DMS 273 (cell line): ENCODE results near the gene MECR.

Source experiments
- DNase-seq: peaks from one replicate; lab custom pipeline; 2025; ENCODE audit not compliant: unreplicated experiment; lab: John Stamatoyannopoulos, UW

The MECR gene

DNA sequence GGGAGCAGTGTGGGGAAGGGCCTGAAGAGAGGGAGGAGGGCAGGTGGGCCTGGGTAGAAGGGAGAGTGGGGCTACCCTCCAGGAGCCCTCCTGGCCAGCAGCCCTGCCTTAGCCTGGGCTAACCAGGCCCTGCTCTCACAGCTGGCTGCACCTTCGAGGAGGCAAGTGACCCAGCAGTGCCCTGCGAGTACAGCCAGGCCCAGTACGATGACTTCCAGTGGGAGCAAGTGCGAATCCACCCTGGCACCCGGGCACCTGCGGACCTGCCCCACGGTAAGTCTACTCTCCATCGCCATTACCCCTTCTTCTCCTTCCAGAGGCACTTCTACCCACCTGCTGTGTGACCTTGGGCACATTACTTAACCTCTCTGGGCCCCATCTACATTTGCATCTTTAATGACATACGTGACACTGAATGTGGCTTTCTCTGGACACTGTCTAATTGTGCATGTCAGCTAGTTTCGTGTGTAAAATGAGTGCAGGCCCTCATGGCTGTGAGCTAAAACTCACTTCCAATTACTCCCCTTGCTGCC is 24.5 kb upstream of the MECR start:
- DNase-seq = no peak

DNA sequence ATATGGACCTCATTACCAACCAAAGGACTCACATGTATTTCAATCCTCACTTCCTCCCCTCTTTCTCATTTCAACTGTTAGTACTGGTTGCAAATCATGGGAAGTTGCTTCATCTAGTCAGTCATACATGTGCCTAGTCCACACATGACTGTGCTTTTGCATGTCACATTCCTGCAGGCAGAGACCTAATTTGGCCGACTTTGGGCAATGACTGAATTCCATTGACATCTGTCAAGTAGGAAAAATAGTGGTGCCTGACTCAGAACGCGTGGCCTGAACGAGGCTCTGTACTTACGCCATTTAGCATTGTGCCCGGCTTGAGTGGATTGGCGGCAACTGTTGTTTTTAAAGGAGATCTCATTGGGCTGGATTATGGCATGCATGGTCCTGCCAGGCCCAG is 23.6 kb upstream of the MECR start:
- no peak for DNase-seq

DNA sequence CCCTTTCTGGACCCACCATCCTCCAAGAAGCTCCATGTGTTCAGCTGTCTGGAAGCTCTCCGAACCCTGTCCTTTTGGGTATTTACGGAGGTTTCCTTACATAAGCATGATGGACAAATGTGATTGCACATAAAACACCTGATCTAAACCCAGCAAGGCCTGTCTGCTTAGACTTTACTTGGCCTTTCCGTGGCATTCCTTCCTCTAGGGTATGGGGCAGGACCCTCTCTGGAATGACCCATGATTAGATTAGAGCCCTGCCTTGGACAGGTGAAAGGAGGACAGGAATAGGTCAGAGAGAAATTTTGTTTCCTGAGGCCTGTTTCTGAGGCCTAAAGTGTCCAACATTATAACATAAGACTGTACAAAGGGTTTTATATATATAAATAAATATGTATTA is 22.4 kb upstream of the MECR start:
- DNase-seq = no peak

DNA sequence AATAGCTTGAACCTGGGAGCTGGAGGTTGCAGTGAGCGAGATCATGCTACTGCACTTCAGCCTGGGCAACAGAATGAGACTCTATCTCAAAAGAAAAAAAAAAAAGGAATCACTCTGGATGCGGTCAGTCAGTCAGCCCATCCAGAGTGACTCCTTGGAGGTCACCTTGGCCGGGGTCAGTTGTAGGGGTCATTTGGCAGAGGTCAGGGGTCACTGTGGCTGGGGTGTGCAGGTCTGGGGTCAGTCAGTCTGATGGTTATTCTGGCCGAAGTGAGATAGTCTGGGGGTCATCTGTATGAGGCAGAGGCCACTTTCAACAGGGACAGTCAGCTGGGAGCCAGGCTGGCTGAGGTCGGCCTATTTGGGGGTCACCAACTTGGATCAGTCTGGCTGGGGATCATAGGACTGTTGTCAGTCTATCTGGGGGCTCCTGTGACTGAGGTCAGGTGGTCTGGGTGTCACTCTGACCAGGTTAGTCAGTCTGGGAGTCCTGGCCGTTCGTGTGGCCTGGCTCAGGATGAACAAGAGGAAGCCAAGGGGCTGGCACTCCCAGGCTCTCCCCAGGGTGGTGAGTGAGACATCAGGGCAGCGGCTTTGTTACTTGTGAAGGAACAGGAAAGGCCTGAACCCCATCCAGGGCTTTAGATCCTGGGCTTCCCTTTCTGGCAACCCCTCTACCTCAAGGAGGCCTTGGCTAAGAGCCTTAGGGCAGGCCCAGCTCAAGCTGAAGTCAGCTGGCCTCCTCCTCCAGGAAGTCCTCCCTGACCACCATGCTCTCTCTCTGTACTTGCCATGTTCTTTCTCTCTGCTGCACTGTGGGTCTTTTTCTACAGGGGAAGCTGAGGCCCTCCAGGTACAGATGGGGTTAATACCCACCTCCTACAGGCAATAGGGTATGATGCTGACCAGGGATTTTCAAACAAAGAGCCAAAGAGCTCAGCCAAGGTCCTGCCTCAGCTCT is 20.7 kb upstream of the MECR start:
- DNase-seq = no peak

DNA sequence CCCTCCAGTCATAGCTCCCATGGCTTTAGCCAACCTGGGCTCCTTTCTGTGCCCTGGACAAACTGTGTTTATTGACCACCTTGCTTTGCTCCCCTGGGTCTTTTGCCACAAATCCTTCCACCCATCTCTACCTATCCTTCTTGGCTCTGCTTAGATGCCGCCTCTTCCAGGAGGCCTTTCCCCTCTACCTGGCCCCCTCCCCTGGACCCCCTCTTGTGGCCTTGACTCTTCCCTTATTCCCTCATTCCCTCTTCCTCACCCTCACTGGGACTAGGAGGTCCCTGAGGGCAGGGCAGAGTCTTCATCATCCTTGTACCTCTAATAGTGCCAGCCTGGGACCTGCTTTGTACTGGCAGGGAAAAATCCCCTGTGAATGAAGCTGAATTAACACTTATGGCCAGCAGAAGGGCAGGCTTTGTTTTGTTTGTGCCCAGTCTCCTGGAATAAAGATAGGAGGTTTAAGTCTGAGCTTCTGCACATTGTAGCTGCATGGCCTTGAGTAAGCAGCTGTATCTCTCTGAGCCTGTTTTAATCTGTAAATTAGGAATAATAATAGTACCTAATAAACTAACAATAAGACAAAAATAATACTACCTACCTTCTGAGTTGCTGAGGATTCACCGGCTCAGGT is 19.3 kb upstream of the MECR start:
- DNase-seq = no peak

DNA sequence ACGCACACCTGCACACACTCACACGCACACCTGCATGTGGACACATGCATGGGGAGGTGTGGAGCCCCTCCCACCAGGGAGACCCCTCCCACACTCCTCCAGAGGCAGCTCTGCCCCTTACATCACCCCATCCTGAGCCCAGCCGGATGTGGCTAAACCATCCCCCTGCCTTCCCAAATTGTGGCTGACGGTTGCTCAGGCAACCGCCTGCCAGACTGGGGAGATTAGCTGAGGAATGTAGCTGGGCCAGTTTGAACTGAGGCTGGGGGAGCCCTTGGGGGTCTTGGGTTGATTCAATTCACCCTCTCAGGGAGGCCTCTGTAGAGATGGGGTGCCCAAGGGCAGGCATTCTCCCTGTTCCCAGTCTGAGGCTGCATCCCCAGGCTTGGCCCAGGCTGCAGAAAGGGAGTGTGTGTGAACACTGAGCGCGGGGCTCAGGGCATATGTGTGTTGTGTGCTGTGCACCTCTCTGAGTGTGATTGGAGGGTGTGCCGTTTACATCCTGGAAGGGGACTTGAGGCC is 18.5 kb upstream of the MECR start:
- DNase-seq = peak; percentile 42

DNA sequence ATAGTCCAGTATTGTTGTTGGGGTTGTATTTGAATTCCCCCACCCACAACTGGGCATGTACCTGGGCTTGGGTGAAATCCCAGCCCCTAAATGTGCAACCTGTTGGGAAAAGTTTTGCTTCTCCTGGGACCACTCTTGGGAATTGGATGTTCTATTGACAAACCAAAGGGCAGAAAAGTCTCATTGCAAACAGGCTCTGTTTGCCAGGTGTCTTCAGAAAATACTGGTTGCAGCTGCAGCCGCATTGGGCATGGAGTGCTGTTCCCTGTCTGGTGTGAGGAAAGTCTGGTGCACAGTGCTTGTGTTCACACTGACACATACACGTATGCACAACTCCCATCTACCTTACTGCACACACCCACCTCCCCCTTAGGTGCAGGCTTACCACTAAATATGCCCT is 17.7 kb upstream of the MECR start:
- DNase-seq = no peak

DNA sequence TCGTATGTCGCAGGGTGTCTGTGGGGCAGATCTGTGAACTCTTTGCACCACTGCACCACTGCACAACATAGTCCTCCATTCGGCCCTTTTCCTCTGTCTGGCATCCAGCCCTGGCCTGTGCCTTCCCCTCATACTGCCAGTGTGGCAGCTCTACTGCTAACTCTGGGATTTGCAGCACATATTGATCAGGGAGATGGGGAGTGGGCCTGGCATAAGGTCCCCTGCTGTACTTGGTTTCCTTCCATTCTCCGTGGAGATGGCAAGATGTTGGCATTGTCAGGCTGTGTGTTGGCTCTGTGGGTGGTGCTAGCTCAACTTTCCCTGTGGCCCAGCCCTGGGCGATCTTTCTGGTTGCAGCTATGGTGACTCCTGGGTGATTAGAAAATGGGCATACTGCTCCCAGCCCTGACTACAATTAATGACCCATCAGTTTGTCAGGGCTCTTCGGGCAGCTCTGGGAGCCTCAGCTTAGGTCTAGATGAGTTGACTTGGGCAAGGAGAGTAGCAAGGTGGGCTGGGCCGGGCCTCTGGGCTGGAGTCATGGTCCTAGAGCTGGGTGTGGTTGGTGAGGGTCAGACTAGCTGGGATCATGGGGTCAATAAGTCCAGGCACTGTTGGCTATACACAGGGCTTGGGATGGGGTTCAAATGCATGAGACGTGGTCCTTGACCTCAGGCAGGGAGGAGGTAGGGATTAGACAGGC is 17.0 kb upstream of the MECR start:
- DNase-seq = no peak

DNA sequence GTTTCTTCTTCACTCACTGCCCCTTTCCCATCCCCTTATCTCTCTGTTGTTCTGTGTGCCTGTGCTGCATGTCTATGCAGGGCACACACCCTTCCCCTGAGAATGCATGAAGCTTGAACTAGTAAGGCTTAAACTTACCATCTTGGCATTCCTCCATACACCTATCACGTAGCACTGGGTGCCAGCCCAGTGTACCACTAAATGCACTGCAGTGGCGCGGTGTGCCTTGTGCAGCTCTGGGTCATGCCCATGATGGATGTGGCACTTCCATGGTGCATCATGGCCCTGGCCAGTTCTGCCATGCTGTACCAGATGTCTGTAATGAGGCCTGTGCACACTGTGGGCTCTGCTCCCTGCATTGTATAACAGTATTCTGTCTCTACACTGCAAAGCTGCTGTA is 16.3 kb upstream of the MECR start:
- no peak for DNase-seq

DNA sequence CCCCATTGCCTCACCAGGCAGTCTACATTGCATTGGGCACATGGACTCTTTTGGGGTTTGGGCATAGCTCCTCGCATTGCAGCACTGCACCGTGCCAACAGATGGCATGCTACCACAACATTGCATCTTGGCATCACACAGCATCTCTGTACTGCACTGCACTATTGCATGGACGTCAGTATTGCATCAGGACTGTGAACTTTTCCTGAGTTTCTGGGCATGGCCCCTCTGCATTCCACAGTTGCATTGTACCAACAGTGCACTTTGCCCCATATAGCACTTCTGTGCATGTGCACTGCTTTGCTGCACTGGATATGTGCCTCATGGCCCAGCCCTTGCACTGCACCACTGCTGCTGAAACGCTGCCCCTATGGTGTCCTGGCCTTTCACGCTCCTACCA is 15.1 kb upstream of the MECR start:
- DNase-seq = peak; percentile 58

DNA sequence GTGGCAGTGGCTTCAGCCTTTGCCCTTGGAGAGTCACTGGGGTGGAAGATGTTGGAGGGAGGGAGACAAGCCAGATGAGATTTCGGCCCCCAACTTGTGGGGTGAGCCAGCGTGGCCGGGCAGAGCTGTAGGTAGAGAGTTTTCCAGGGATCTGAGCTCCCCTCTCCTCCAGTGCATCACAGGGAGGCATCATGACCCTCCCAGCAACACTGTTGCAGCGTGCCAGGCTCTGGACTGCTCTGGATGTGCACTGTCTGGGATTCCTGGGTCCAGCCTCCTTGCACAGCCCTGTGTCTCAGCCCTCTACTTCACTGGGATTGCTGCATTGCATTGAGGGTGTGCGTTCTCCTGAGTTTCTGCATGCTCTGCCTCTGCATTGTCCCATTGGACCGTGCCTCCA is 14.5 kb upstream of the MECR start:
- no peak for DNase-seq

DNA sequence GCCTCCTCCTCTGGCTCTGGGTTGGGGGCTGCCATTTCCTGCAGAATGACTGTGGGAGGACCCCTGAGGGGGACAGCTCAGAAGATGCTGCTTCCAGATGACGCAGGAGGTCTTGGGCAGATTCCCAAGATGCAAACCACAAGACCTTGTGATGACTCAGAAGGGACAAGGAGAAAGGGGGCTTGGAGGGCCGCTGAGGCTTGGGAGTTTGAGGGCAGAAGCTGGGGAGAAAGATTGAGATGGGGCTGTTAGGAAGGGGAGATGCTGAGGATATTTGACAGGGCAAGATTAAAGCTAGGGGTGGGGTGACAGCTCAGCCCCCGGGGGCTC is 13.1 kb upstream of the MECR start:
- no peak for DNase-seq

DNA sequence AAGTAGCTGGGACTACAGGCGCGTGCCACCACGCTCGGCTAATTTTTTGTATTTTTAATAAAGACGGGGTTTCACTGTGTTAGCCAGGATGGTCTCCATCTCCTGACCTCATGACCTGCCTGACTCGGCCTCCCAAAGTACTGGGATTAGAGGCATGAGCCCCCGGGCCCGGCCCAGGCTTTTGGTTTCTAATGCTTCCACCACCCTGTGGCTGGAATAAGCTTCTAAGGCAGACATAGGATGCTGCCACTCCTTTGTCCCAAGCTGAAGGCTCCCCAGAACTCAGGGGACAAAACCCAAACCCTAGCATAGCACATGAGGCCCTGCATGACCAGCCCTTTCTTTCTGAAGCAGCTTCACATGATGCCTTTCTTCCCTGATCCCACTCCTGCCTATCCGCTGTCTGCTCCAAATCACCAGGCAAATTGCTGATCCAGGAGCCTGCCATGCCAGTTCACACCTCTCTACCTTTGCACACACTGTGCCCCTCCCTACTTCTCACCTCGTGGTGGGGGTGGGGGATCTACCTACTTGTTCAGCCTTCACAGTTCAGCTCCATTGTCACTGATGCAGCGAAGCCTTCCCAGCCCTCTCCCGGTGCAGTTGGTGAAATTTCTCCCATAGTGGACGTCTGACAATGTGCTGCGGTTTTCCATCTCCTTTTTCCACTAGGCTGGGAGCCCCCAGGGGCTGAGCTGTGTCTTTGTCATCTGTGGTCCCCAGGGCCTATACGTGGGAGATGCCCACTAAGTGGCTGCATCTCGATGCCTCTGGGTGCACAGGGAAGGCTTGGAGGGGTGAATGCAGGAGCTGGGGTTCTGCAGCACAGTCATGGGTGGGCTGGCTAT is 12.5 kb upstream of the MECR start:
- DNase-seq = no peak

DNA sequence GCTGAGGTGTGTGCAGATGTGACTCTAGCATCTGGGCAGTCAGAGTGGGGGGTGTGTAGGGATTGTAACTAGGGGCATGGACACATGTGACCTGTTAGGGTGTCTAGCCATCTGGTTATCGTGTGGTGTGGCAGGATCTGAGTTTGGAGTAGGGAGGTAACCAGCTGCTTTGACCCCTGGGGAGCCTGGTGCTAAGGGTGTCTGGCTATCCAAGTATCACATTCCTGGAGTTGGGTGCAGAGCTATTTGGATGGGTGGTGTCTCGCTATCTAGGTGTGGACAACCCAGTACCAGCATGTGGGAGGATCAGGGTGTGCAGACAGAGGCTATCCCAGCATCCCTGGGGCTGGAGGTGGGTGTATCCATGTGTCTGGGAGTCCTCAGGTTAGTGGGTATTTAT is 10.3 kb upstream of the MECR start:
- peak; percentile 86 for DNase-seq

DNA sequence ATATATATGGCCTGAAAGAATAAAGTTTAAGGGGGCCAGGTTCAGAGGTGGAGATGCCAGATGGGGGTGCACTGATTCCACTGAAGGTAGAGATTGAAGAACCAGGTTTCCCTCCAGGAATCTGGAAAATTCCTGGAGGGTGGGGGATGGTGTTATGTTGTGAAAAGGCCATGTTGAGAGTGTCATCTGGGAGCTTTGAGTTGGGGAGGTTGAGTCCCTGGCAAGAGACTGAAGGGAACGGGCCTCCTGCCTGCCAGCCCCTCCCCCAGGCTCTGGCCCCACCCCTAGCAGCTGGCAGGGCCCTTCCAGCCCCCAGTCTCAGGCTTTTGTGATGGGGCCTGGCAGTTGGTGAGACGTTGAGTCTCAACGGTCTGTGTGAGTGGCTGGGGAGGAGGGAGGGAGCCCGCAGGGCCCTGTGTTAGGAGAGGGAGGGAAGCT is 9.7 kb upstream of the MECR start:
- peak; percentile 86 for DNase-seq

DNA sequence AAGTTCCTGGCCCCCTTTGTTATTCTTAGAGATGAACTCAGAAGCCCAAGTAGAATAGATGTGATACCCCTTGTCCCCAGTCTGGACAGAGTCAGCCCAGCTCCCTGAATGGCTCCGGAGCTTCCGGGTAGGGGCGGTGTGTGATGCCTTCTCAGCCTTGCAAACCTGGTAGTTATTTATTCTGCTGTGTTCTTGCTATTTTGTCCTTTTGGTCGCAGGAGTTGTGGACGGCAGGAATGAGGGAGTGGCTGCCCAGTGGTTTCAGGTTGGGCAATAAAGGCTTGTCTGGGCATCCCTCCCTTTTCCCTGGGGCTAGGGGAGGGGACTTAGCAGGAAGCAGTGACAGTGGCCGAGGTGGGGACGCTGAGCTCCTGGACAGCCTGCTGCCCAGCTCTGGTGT is 8.4 kb upstream of the MECR start:
- DNase-seq = no peak

DNA sequence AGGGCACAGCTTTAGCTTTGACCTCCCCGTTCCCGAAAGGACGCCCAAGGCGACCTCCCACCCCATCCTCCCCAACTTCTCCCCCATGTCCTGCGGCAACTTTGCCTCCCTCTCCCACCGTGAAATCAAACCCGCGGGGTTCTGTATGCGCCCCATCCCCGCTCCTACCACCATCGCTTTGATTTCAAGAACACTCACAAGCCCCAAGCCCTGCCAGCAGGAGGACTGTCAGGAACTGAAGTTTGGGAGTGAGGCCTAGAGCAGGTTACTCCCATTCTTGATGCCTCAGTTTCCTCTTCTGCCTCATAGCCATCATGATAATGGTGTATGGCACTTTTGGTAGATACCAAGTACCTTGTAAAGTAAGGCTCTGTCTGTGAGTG is 7.9 kb upstream of the MECR start:
- peak; percentile 55 for DNase-seq

DNA sequence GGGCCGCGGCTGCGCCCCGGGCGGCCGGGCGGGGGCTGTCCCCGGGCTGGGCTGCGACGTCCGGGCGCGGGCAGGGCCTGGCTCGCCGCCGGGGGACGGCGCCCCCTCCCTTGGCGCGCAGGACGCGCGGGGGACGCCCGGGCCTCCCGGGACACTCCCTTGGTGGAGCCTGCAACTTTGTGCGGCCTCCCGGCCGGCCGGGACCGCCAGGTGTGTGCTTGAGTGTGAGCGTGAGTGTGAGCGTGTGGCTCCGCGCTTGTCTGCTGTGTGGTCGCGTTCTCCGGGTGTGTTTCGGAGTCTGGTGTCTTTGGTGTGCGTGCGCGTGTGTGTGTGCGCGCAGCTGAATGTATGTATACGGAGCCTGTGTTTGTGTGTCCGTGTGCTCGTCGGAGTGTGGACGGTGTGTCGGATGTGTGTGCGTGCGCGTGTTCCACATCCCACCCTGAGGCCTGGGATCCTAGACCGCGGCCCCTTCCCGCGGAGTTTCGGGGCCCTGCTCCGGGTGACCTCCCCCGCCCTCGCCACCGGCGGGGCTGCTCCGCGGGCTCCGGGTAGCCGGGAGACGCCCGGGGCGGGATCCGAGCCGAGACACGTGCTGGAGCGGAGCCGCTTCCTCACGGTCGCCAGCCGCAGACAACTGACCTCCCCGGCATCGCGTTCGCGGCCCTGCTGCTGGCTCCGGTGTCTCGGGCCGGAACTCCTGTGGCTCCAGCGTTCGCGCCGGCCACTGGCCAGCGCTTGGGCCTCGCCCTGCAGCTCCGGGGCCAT is 7.3 kb upstream of the MECR start:
- DNase-seq = peak; percentile 78

DNA sequence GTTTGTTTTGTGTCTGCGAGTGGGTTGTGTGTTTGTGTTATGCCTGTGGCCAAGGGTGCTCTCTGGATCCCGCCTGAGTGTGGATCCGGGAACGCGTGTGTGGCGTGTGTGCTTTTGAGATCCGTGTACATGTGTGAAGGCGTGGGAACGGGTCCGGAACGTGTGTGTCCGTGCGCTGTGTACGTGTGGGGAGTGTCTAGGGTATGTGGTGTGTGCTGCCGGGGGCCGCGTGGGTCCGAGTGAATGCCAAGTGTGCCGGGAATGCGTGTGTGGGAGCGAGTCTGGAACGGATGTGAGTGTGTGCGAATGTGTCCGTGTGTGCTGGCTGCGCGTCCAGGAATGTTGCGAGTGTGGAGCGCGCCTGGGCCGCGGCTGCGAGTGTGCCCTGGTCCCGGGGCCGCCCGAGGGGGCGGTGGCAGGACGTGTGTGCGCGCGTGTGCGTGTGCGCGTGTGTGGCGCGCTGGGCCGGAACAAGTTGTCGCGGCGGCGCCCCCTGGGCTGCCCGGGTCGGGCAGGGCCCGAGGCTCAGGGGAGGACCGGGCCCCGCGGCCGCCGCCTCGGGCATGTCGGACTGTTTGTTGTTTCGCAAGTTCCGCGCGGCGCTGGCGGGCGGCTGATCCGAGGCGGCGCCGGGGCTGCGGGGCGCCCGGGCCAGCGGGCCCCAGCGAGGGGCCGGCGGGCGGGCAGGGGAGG is 6.5 kb upstream of the MECR start:
- peak; percentile 79 for DNase-seq
